GM23338 (cell line): ENCODE measurements around the gene TRA2B. TPM values are rescaled to one million over a fixed set of nuclear protein-coding genes. Genes with fewer than 3 reads are reported as not detected.
A peak's percentile ranks its signal among the peaks of the same experiment; 100 is the strongest.

Experiments used
- ATAC-seq: fragments of 200-7000 bp; cut with Tn5 transposase; 3 replicates; pipeline ENCODE4 v1.9.1; 2020
- DNase-seq: peaks from one replicate; pipeline ENCODE4 v3.0.0-alpha.2; 2015; ENCODE audit warnings: low spot score
- H2AFZ ChIP-seq: fragments of 200-600 bp; sonication (generic); 2 replicates; pipeline ENCODE4 v1.8.0; 2016; ENCODE audit warnings: antibody characterized with exemption, mild to moderate bottlenecking, moderate library complexity
- H3F3A ChIP-seq: fragments of 200-600 bp; sonication (generic); replicated peaks from 2 replicates; pipeline ENCODE4 v1.8.0; 2017; ENCODE audit warnings: antibody characterized with exemption, mixed run types, low read depth
- H3K27ac ChIP-seq: fragments of 200-600 bp; sonication (generic); 2 replicates; pipeline ENCODE4 v1.6.1; 2016; ENCODE audit warnings: low read depth
- H3K27me3 ChIP-seq: fragments of 200-600 bp; sonication (generic); 2 replicates; pipeline ENCODE4 v1.8.0; 2016; ENCODE audit warnings: mild to moderate bottlenecking, mixed run types, moderate library complexity; ENCODE audit not compliant: insufficient read depth
- H3K36me3 ChIP-seq: fragments of 200-600 bp; sonication (generic); 2 replicates; pipeline ENCODE4 v1.8.0; 2016; ENCODE audit warnings: mild to moderate bottlenecking; ENCODE audit not compliant: insufficient read depth
- H3K4me1 ChIP-seq: fragments of 200-600 bp; sonication (generic); 2 replicates; pipeline ENCODE4 v1.8.0; 2016; ENCODE audit warnings: mild to moderate bottlenecking, moderate library complexity; ENCODE audit not compliant: insufficient read depth
- H3K4me2 ChIP-seq: fragments of 200-600 bp; sonication (generic); 2 replicates; pipeline ENCODE4 v1.7.1; 2017; ENCODE audit warnings: mixed run types
- H3K4me3 ChIP-seq: fragments of 200-600 bp; sonication (generic); 2 replicates; pipeline ENCODE4 v1.6.1; 2016; ENCODE audit warnings: mixed run types
- H3K79me2 ChIP-seq: fragments of 200-600 bp; sonication (generic); replicated peaks from 2 replicates; pipeline ENCODE4 v1.8.0; 2017; ENCODE audit warnings: mild to moderate bottlenecking; ENCODE audit not compliant: insufficient read depth
- H3K9me2 ChIP-seq: fragments of 200-600 bp; sonication (generic); 2 replicates; pipeline ENCODE4 v1.8.0; 2017; ENCODE audit not compliant: insufficient read depth
- H4K20me1 ChIP-seq: fragments of 200-600 bp; sonication (generic); replicated peaks from 2 replicates; pipeline ENCODE4 v1.8.0; 2017; ENCODE audit warnings: mild to moderate bottlenecking; ENCODE audit not compliant: insufficient read depth
- H3K27ac Mint-ChIP-seq: 2 replicates; pipeline ENCODE4 v1.8.0; 2020; ENCODE audit warnings: inconsistent platforms, mild to moderate bottlenecking, moderate library complexity, mixed read lengths
- H3K27me3 Mint-ChIP-seq: 3 replicates; pipeline ENCODE4 v1.8.0; 2022; ENCODE audit warnings: low read depth, mild to moderate bottlenecking, moderate library complexity, mixed read lengths, inconsistent platforms; ENCODE audit not compliant: insufficient read depth, poor library complexity
- H3K36me3 Mint-ChIP-seq: 3 replicates; pipeline ENCODE4 v1.8.0; 2021; ENCODE audit warnings: low read depth, mild to moderate bottlenecking, inconsistent platforms, moderate library complexity, mixed read lengths
- H3K4me1 Mint-ChIP-seq: 3 replicates; pipeline ENCODE4 v1.8.0; 2020; ENCODE audit warnings: mild to moderate bottlenecking, inconsistent platforms, mixed read lengths
- H3K4me3 Mint-ChIP-seq: 3 replicates; pipeline ENCODE4 v1.8.0; 2021; ENCODE audit warnings: moderate library complexity, mild to moderate bottlenecking, inconsistent platforms, mixed read lengths
- H3K9me3 Mint-ChIP-seq: 3 replicates; pipeline ENCODE4 v1.8.0; 2020; ENCODE audit warnings: moderate library complexity, mild to moderate bottlenecking, inconsistent platforms, mixed read lengths
- CREB1 ChIP-seq: fragments of 250-450 bp; sonication (Bioruptor Pico); IDR thresholded peaks from 2 replicates; pipeline ENCODE4 v1.5.0; 2020; ENCODE audit warnings: low read depth, mild to moderate bottlenecking, moderate library complexity
- CTCF ChIP-seq, 2 experiments: fragments of 200-600 bp in 1 of 2; sonication (generic) in 1 of 2; conservative IDR thresholded peaks; 2 replicates each; pipeline versions ENCODE4 v1.5.1 to v1.6.1; 2016 to 2017; ENCODE audit warnings: antibody characterized with exemption in 2 of 2, low read depth in 2 of 2, mild to moderate bottlenecking in 2 of 2, moderate library complexity in 1 of 2
- ETS1 ChIP-seq: IDR thresholded peaks from 2 replicates; pipeline ENCODE4 v1.6.1; 2016; ENCODE audit warnings: antibody characterized with exemption
- EZH2 ChIP-seq: fragments of 200-600 bp; sonication (generic); IDR thresholded peaks from one replicate; pipeline ENCODE4 v1.8.0; 2017; ENCODE audit warnings: antibody characterized with exemption, mild to moderate bottlenecking, low read depth; ENCODE audit not compliant: unreplicated experiment
- EZH2phosphoT487 ChIP-seq: fragments of 200-600 bp; sonication (generic); IDR thresholded peaks from one replicate; pipeline ENCODE4 v1.8.1; 2018; ENCODE audit warnings: antibody characterized with exemption; ENCODE audit not compliant: unreplicated experiment
- POLR2AphosphoS5 ChIP-seq: IDR thresholded peaks from 2 replicates; pipeline ENCODE4 v1.6.1; 2016; ENCODE audit warnings: antibody characterized with exemption, low read depth
- STAT1 ChIP-seq: IDR thresholded peaks from one replicate; pipeline ENCODE4 v1.6.1; 2016; ENCODE audit warnings: antibody characterized with exemption; ENCODE audit not compliant: unreplicated experiment
- ZNF114 ChIP-seq: fragments of 250-450 bp; sonication (Bioruptor Pico); IDR thresholded peaks from 2 replicates; pipeline ENCODE4 v1.5.0; 2020; ENCODE audit warnings: mild to moderate bottlenecking, moderate library complexity
- ZNF331 ChIP-seq: fragments of 250-450 bp; sonication (Bioruptor Pico); IDR thresholded peaks from 2 replicates; pipeline ENCODE4 v1.5.0; 2020; ENCODE audit warnings: low read depth, mild to moderate bottlenecking, moderate library complexity
- polyA plus RNA-seq: library from polyadenylated mRNA; unstranded; fragments of >200 nt; fragmentation: Nextera tagmentation; extraction: Ambion mirVana; gene quantifications from 2 replicates; pipeline ENCODE4 v1.2.1, GENCODE V29; 2016
- total RNA-seq: library from RNA; depleted of rRNA; stranded (reverse); fragments of >200 nt; shearing (Covaris generic); gene quantifications from 2 replicates; pipeline ENCODE4 v1.2.3, GENCODE V29; 2014
- TF ChIP-seq, protein P1 (sequence below): fragments of 250-450 bp; sonication (Bioruptor Pico); IDR thresholded peaks from 2 replicates; pipeline ENCODE4 v1.5.0; 2020; ENCODE audit warnings: mild to moderate bottlenecking, moderate library complexity
- TF ChIP-seq, protein P2 (sequence below): IDR thresholded peaks from one replicate; pipeline ENCODE4 v1.6.1; 2018; ENCODE audit warnings: antibody characterized with exemption; ENCODE audit not compliant: unreplicated experiment

TRA2B gene
- total and polyA plus RNA-seq, 2 experiments from 2014 or later = 360 to 602 TPM

DNA sequence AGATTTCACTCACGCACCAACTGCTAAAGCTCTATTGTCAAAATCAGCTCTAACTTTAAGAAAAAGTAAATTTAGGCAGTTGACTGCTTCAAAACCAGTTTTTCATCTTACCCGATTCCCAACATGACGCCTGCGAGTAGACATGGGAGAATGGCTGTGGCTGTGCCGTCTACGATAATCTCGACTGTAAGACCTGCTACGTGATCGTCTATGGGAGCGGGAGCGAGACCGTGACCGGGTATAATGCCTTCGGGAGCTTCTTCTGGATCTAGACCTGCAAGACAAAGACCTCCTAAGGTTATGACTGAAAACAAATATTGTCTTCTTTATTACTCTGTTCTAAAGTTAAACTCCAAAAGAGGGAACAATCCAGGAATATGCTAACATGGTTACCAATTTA, 12.5 kb downstream of the TRA2B start:
- H3K4me1 ChIP-seq = peaks cover 39% of the 10 kb centered on the region
- peaks cover 89% of the 10 kb centered on the region for H4K20me1 ChIP-seq
- no peak overlapping the region for H3K27ac Mint-ChIP-seq
- H3K4me2 ChIP-seq = no peak overlapping the region
- no peaks in the 10 kb centered on the region for H3K27me3 ChIP-seq
- peaks cover 100% of the 10 kb centered on the region for H3K79me2 ChIP-seq
- DNase-seq = no peak
- H3K36me3 ChIP-seq = peaks cover 87% of the 10 kb centered on the region
- peaks cover 9% of the 10 kb centered on the region for H3K27me3 Mint-ChIP-seq
- H3K36me3 Mint-ChIP-seq = peaks cover 98% of the 10 kb centered on the region
- ATAC-seq = peak; percentile 12; the same call in 2 of the 3 replicates
- H3K9me3 Mint-ChIP-seq = no peaks in the 10 kb centered on the region; the same call in 2 of the 3 replicates
- H3K4me3 ChIP-seq = no peak overlapping the region
- no peak overlapping the region for H3K4me3 Mint-ChIP-seq
- H3K27ac ChIP-seq = 0 out of 2 replicates have a peak overlapping the region, but pooled peaks have one; percentile 26
- TF ChIP-seq, protein P1, sequence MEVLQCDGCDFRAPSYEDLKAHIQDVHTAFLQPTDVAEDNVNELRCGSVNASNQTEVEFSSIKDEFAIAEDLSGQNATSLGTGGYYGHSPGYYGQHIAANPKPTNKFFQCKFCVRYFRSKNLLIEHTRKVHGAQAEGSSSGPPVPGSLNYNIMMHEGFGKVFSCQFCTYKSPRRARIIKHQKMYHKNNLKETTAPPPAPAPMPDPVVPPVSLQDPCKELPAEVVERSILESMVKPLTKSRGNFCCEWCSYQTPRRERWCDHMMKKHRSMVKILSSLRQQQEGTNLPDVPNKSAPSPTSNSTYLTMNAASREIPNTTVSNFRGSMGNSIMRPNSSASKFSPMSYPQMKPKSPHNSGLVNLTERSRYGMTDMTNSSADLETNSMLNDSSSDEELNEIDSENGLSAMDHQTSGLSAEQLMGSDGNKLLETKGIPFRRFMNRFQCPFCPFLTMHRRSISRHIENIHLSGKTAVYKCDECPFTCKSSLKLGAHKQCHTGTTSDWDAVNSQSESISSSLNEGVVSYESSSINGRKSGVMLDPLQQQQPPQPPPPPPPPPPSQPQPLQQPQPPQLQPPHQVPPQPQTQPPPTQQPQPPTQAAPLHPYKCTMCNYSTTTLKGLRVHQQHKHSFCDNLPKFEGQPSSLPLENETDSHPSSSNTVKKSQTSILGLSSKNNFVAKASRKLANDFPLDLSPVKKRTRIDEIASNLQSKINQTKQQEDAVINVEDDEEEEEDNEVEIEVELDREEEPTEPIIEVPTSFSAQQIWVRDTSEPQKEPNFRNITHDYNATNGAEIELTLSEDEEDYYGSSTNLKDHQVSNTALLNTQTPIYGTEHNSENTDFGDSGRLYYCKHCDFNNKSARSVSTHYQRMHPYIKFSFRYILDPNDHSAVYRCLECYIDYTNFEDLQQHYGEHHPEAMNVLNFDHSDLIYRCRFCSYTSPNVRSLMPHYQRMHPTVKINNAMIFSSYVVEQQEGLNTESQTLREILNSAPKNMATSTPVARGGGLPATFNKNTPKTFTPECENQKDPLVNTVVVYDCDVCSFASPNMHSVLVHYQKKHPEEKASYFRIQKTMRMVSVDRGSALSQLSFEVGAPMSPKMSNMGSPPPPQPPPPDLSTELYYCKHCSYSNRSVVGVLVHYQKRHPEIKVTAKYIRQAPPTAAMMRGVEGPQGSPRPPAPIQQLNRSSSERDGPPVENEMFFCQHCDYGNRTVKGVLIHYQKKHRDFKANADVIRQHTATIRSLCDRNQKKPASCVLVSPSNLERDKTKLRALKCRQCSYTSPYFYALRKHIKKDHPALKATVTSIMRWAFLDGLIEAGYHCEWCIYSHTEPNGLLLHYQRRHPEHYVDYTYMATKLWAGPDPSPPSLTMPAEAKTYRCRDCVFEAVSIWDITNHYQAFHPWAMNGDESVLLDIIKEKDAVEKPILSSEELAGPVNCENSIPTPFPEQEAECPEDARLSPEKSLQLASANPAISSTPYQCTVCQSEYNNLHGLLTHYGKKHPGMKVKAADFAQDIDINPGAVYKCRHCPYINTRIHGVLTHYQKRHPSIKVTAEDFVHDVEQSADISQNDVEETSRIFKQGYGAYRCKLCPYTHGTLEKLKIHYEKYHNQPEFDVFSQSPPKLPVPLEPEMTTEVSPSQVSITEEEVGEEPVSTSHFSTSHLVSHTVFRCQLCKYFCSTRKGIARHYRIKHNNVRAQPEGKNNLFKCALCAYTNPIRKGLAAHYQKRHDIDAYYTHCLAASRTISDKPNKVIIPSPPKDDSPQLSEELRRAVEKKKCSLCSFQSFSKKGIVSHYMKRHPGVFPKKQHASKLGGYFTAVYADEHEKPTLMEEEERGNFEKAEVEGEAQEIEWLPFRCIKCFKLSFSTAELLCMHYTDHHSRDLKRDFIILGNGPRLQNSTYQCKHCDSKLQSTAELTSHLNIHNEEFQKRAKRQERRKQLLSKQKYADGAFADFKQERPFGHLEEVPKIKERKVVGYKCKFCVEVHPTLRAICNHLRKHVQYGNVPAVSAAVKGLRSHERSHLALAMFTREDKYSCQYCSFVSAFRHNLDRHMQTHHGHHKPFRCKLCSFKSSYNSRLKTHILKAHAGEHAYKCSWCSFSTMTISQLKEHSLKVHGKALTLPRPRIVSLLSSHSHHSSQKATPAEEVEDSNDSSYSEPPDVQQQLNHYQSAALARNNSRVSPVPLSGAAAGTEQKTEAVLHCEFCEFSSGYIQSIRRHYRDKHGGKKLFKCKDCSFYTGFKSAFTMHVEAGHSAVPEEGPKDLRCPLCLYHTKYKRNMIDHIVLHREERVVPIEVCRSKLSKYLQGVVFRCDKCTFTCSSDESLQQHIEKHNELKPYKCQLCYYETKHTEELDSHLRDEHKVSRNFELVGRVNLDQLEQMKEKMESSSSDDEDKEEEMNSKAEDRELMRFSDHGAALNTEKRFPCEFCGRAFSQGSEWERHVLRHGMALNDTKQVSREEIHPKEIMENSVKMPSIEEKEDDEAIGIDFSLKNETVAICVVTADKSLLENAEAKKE (CRISPR knock-in tag) = no peak
- TF ChIP-seq, protein P2, sequence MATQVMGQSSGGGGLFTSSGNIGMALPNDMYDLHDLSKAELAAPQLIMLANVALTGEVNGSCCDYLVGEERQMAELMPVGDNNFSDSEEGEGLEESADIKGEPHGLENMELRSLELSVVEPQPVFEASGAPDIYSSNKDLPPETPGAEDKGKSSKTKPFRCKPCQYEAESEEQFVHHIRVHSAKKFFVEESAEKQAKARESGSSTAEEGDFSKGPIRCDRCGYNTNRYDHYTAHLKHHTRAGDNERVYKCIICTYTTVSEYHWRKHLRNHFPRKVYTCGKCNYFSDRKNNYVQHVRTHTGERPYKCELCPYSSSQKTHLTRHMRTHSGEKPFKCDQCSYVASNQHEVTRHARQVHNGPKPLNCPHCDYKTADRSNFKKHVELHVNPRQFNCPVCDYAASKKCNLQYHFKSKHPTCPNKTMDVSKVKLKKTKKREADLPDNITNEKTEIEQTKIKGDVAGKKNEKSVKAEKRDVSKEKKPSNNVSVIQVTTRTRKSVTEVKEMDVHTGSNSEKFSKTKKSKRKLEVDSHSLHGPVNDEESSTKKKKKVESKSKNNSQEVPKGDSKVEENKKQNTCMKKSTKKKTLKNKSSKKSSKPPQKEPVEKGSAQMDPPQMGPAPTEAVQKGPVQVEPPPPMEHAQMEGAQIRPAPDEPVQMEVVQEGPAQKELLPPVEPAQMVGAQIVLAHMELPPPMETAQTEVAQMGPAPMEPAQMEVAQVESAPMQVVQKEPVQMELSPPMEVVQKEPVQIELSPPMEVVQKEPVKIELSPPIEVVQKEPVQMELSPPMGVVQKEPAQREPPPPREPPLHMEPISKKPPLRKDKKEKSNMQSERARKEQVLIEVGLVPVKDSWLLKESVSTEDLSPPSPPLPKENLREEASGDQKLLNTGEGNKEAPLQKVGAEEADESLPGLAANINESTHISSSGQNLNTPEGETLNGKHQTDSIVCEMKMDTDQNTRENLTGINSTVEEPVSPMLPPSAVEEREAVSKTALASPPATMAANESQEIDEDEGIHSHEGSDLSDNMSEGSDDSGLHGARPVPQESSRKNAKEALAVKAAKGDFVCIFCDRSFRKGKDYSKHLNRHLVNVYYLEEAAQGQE = no peak
- TF ChIP-seq CTCF (conservative IDR thresholded peaks at IDR 0.05; ENCODE audit: low read depth in 2 of 2) (no peak), STAT1 (no peak), ETS1 (no peak), ZNF331 (CRISPR knock-in tag) (no peak), CREB1 (no peak), ZNF114 (no peak), POLR2AphosphoS5 (no peak), EZH2 (no peak), EZH2phosphoT487 (no peak)
- H3F3A ChIP-seq = peaks cover 31% of the 10 kb centered on the region
- H3K4me1 Mint-ChIP-seq = peaks cover 47% of the 10 kb centered on the region
- no peaks in the 10 kb centered on the region for H3K9me2 ChIP-seq
- no peak overlapping the region for H2AFZ ChIP-seq
